ENCODE data around the gene RCVRN. TPM values are rescaled to one million over a fixed set of nuclear protein-coding genes. Genes with fewer than 3 reads are reported as not detected.

The RCVRN gene
- total RNA-seq, 2 experiments from 2014 or later = not detected

GRCh38 chr17:9872852-9873251, 32.2 kb downstream of the RCVRN start:
- ATAC-seq (no peak), DNase-seq (no peak)
- intact Hi-C loops (cut with micrococcal nuclease) = no loop called here
- H3K27ac Mint-ChIP-seq = no peak overlapping the region
- H3K27me3 Mint-ChIP-seq = peaks cover 5% of the 10 kb centered on the region
- CTCF ChIA-PET = no interaction called here
- no peaks in the 10 kb centered on the region for H3K4me1 Mint-ChIP-seq (ENCODE audit: low read depth)
- POLR2A ChIA-PET = no interaction called here
- TF ChIP-seq, protein P1, sequence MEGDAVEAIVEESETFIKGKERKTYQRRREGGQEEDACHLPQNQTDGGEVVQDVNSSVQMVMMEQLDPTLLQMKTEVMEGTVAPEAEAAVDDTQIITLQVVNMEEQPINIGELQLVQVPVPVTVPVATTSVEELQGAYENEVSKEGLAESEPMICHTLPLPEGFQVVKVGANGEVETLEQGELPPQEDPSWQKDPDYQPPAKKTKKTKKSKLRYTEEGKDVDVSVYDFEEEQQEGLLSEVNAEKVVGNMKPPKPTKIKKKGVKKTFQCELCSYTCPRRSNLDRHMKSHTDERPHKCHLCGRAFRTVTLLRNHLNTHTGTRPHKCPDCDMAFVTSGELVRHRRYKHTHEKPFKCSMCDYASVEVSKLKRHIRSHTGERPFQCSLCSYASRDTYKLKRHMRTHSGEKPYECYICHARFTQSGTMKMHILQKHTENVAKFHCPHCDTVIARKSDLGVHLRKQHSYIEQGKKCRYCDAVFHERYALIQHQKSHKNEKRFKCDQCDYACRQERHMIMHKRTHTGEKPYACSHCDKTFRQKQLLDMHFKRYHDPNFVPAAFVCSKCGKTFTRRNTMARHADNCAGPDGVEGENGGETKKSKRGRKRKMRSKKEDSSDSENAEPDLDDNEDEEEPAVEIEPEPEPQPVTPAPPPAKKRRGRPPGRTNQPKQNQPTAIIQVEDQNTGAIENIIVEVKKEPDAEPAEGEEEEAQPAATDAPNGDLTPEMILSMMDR (IDR thresholded peaks at IDR 0.05) = no peak
- no peaks in the 10 kb centered on the region for H3K36me3 Mint-ChIP-seq (ENCODE audit: low read depth)
- no peak overlapping the region for H3K4me3 Mint-ChIP-seq
- no peaks in the 10 kb centered on the region for H3K9me3 Mint-ChIP-seq

- CTCF ChIA-PET = no interaction called here
- no peaks in the 10 kb centered on the region for H3K36me3 Mint-ChIP-seq (ENCODE audit: low read depth)
These were observed 36.5 kb downstream of the RCVRN start for GRCh38 chr17:9868552-9868951.

DNA sequence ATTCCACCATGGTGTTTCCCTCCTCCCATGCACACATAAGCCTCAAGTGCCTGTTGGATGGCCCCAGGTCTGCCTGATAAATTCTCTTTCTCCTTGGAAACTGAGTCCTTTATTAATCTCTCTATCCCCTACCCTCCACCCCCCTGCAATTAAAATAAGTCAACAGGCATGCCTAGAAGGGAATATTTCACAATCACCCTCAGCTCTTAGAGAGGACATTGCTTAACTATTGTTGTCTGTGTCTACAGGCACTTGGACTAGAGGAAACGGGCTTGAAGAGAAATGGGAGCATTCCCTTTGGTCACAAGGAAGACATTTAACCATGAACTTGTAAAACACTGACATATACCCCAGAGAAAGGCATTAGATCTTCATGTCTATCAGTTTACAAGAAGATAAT, 39.5 kb downstream of the RCVRN start:
- H3K4me1 Mint-ChIP-seq (ENCODE audit: low read depth) = no peaks in the 10 kb centered on the region
- peaks cover 11% of the 10 kb centered on the region for H3K9me3 Mint-ChIP-seq
- peaks cover 5% of the 10 kb centered on the region for H3K27me3 Mint-ChIP-seq
- TF ChIP-seq, protein P1 (IDR thresholded peaks at IDR 0.05) = no peak
- H3K4me3 Mint-ChIP-seq = no peak overlapping the region
- ATAC-seq = no peak
- intact Hi-C loops (cut with micrococcal nuclease) = no loop called here
- no peak for DNase-seq
- ChIA-PET POLR2A (no interaction called here), CTCF (interaction anchor here (0.6 kb wide), 1 partner anchor 111 kb away, joined by 3 read pairs; no protein-coding TSS in a partner anchor)
- H3K27ac Mint-ChIP-seq = no peak overlapping the region
- no peaks in the 10 kb centered on the region for H3K36me3 Mint-ChIP-seq (ENCODE audit: low read depth)

More at GRCh38 chr17:9868552-9868951, 36.5 kb downstream of the RCVRN start:
- peaks cover 8% of the 10 kb centered on the region for H3K27me3 Mint-ChIP-seq
- no peak overlapping the region for H3K4me3 Mint-ChIP-seq
- DNase-seq (no peak), ATAC-seq (no peak)
- TF ChIP-seq, protein P1 (IDR thresholded peaks at IDR 0.05) = no peak
- no peaks in the 10 kb centered on the region for H3K9me3 Mint-ChIP-seq
- POLR2A ChIA-PET = no interaction called here
- H3K27ac Mint-ChIP-seq = no peak overlapping the region
- intact Hi-C loops (cut with micrococcal nuclease) = no loop called here
- no peaks in the 10 kb centered on the region for H3K4me1 Mint-ChIP-seq (ENCODE audit: low read depth)

- TF ChIP-seq, protein P1 (IDR thresholded peaks at IDR 0.05) = no peak
- no peak overlapping the region for H3K27ac Mint-ChIP-seq
- DNase-seq (no peak), ATAC-seq (no peak)
- peaks cover 19% of the 10 kb centered on the region for H3K9me3 Mint-ChIP-seq
- H3K36me3 Mint-ChIP-seq (ENCODE audit: low read depth) = no peaks in the 10 kb centered on the region
- CTCF ChIA-PET = no interaction called here
- intact Hi-C loops (cut with micrococcal nuclease) = no loop called here
- peaks cover 4% of the 10 kb centered on the region for H3K27me3 Mint-ChIP-seq
- POLR2A ChIA-PET = no interaction called here
- no peak overlapping the region for H3K4me3 Mint-ChIP-seq
- H3K4me1 Mint-ChIP-seq (ENCODE audit: low read depth) = no peaks in the 10 kb centered on the region
These were observed 42.1 kb downstream of the RCVRN start for GRCh38 chr17:9862949-9863348.

GRCh38 chr17:9862220-9862619, 42.9 kb downstream of the RCVRN start:
- ChIA-PET CTCF (no interaction called here), POLR2A (no interaction called here)
- intact Hi-C loops (cut with micrococcal nuclease) = no loop called here
- no peaks in the 10 kb centered on the region for H3K36me3 Mint-ChIP-seq (ENCODE audit: low read depth)
- ATAC-seq = no peak
- H3K4me1 Mint-ChIP-seq (ENCODE audit: low read depth) = no peaks in the 10 kb centered on the region
- peaks cover 19% of the 10 kb centered on the region for H3K9me3 Mint-ChIP-seq
- peaks cover 4% of the 10 kb centered on the region for H3K27me3 Mint-ChIP-seq
- H3K27ac Mint-ChIP-seq = no peak overlapping the region
- no peak overlapping the region for H3K4me3 Mint-ChIP-seq
- TF ChIP-seq, protein P1 (IDR thresholded peaks at IDR 0.05) = no peak
- no peak for DNase-seq

Measured in activated CD8-positive, alpha-beta T cell treated with anti-CD3 and anti-CD28 coated beads for 36 hours (primary cell).